K562 (cell line): ENCODE measurements around the gene UCHL5. TPM values are rescaled to one million over a fixed set of nuclear protein-coding genes. Genes with fewer than 3 reads are reported as not detected.

ENCODE experiments used
- BRCA1 ChIP-seq, 2 experiments: fragments of 450-650 bp in 1 of 2; sonication (generic) in 1 of 2; formaldehyde crosslinking in 1 of 2; IDR thresholded peaks; 2 replicates each; pipeline versions ENCODE4 v1.5.0 to v1.6.1; 2017 to 2020; ENCODE audit warnings: mild to moderate bottlenecking in 1 of 2, missing genetic modification reagents in 1 of 2
- EP400 ChIP-seq: fragments of 450-650 bp; IDR thresholded peaks from 2 replicates; pipeline ENCODE4 v1.6.1; 2017; ENCODE audit warnings: antibody characterized with exemption, mild to moderate bottlenecking, moderate library complexity
- KLF16 ChIP-seq: IDR thresholded peaks from 2 replicates; pipeline ENCODE4 v1.6.1; 2016; ENCODE audit warnings: antibody characterized with exemption
- LARP7 ChIP-seq: fragments of 450-650 bp; IDR thresholded peaks from 2 replicates; pipeline ENCODE4 v1.6.1; 2016
- PATZ1 ChIP-seq: fragments of 250-450 bp; sonication (Bioruptor Pico); IDR thresholded peaks from 2 replicates; pipeline ENCODE4 v1.5.0; 2020; ENCODE audit warnings: mild to moderate bottlenecking, borderline replicate concordance
- POLR2AphosphoS5 ChIP-seq: IDR thresholded peaks from 2 replicates; pipeline ENCODE4 v1.6.1; 2011; ENCODE audit warnings: mild to moderate bottlenecking, low read depth, low read length, moderate library complexity; ENCODE audit not compliant: control insufficient read depth, insufficient read depth
- RB1 ChIP-seq: fragments of 450-650 bp; IDR thresholded peaks from 2 replicates; pipeline ENCODE4 v1.6.1; 2017; ENCODE audit warnings: low read depth, mild to moderate bottlenecking
- SAFB ChIP-seq: fragments of 200-400 bp; formaldehyde crosslinking; IDR thresholded peaks from 2 replicates; pipeline ENCODE4 v1.6.1; 2017; ENCODE audit warnings: low read depth, low read length, borderline replicate concordance
- TOE1 ChIP-seq, 2 experiments: fragments of 450-650 bp in 1 of 2; sonication (generic) in 1 of 2; formaldehyde crosslinking in 1 of 2; IDR thresholded peaks; 2 replicates each; pipeline versions ENCODE4 v1.7.1 to v1.8.0; 2016 to 2022; ENCODE audit warnings: borderline replicate concordance in 2 of 2, mild to moderate bottlenecking in 2 of 2, antibody characterized with exemption in 1 of 2, inconsistent platforms in 1 of 2, low read depth in 1 of 2, missing genetic modification reagents in 1 of 2, moderate library complexity in 1 of 2
- ZBTB40 ChIP-seq, 2 experiments: fragments of 450-650 bp in 1 of 2; sonication (generic) in 1 of 2; formaldehyde crosslinking in 1 of 2; IDR thresholded peaks; 2 replicates each; pipeline versions ENCODE4 v1.7.1 to v1.9.0; 2016 to 2022; ENCODE audit warnings: inconsistent platforms in 1 of 2, mild to moderate bottlenecking in 1 of 2, missing genetic modification reagents in 1 of 2
- ZEB2 ChIP-seq: fragments of 450-650 bp; IDR thresholded peaks from 2 replicates; pipeline ENCODE4 v1.6.1; 2016
- ZNF140 ChIP-seq: fragments of 250-450 bp; sonication (Bioruptor Pico); IDR thresholded peaks from 2 replicates; pipeline ENCODE4 v1.8.0; 2021; ENCODE audit warnings: moderate library complexity, mild to moderate bottlenecking, inconsistent platforms
- ZNF263 ChIP-seq: sonication (generic); formaldehyde crosslinking; IDR thresholded peaks from 2 replicates; pipeline ENCODE4 v1.8.0; 2022; ENCODE audit warnings: mild to moderate bottlenecking, missing genetic modification reagents, borderline replicate concordance
- ZNF764 ChIP-seq: fragments of 250-450 bp; sonication (Bioruptor Pico); IDR thresholded peaks from 2 replicates; pipeline ENCODE4 v1.4.0; 2020; ENCODE audit warnings: low read depth, mild to moderate bottlenecking, moderate library complexity
- polyA plus RNA-seq, 8 experiments: library from polyadenylated mRNA; depleted of rRNA in 4 of 8; stranded (reverse) in 5 of 8; unstranded in 3 of 8; fragments of >200 nt; fragmentation: Nextera tagmentation in 2 of 8; fragmentation: Illumina TruSeq in 1 of 8; extraction: Ambion mirVana in 2 of 8; extraction: Trizol in 1 of 8; gene quantifications; 2 replicates each; pipeline versions ENCODE4 v1.2.1 to v1.2.3, GENCODE V29; 2011 to 2014; ENCODE audit warnings: inconsistent platforms in 1 of 8, missing spikeins in 1 of 8
- total RNA-seq, 7 experiments: library from RNA; depleted of rRNA in 6 of 7; stranded (reverse); fragments of >200 nt in 6 of 7; fragmentation: Illumina TruSeq in 2 of 7; extraction: Trizol in 2 of 7; gene quantifications; 2 replicates each; pipeline versions ENCODE4 v1.2.1 to v1.2.3, GENCODE V29; 2011 to 2021; ENCODE audit warnings: low replicate concordance in 1 of 7
- TF ChIP-seq, protein P1 (sequence below): fragments of 450-650 bp; IDR thresholded peaks from 2 replicates; pipeline ENCODE4 v1.6.1; 2016; ENCODE audit warnings: low read depth, mild to moderate bottlenecking, moderate library complexity

UCHL5 gene
- total and polyA plus RNA-seq, 9 of the 15 experiments (the other 6 are each of a cell fraction or from before 2014, with no cell fraction given) = 61.0 to 206 (median 122) TPM

DNA sequence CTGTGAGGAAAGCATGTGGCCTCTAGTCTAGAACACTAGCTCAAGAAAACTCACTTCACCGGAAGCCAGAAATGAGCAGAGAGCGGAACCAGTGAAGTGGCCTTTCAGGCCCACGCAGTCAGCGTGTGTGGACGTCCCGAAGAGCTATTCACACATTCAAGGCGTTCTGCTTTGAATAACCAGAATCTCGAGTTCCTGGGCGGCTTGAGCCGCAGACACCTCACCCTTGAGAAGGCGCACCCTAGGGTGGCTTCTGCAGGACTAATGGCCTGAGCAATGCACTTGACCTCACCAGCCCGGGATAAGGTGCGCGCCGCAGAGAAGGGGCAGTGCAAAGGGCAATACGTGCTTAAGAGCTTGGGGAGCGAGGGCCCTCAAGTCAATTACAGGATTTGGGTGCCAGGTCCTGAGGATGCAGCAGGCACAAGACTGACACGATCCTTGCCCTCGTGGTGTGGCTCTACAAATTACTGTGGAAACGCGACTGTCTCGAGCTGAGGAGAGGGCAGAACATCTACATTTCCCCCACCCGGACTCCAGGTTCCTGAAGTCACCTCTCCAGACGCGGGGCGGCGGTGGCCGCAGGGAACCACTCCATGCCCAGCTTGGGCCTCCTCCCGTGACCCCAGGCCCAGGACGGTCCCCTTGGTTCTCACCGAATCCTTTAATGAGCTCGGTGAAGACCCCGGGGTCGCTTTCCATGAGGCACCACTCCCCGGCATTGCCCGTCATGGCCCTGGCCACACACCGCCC lies 455 bp downstream of the UCHL5 start (continued):
- TF ChIP-seq ZBTB40 (IDR thresholded peaks at IDR 0.05) (no peak; the same call in 1 of the 2 replicates), ZBTB40 (CRISPR knock-in tag; IDR thresholded peaks at IDR 0.05) (peak; percentile 26; the same call in 1 of the 2 replicates), ZEB2 (no peak), KLF16 (no peak), POLR2AphosphoS5 (peak; percentile 89), BRCA1 (IDR thresholded peaks at IDR 0.05) (no peak), BRCA1 (CRISPR knock-in tag; IDR thresholded peaks at IDR 0.05) (no peak), LARP7 (0 out of 2 replicates have a peak, but pooled peaks have one; percentile 46), SAFB (no peak), ZNF764 (0 out of 2 replicates have a peak, but pooled peaks have one; percentile 38), EP400 (no peak), ZNF263 (peak; percentile 64), ZNF140 (CRISPR knock-in tag) (no peak), PATZ1 (CRISPR knock-in tag) (no peak), RB1 (no peak), TOE1 (IDR thresholded peaks at IDR 0.05; ENCODE audit: borderline replicate concordance) (no peak), TOE1 (CRISPR knock-in tag; IDR thresholded peaks at IDR 0.05; ENCODE audit: borderline replicate concordance, low read depth) (0 out of 2 replicates have a peak, but pooled peaks have one; percentile 81)
- TF ChIP-seq, protein P1, sequence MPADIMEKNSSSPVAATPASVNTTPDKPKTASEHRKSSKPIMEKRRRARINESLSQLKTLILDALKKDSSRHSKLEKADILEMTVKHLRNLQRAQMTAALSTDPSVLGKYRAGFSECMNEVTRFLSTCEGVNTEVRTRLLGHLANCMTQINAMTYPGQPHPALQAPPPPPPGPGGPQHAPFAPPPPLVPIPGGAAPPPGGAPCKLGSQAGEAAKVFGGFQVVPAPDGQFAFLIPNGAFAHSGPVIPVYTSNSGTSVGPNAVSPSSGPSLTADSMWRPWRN = no peak
